ENCODE measurements around the gene INPP5D.
"Not testable (repeated sequence)": the region's sequence is repeated elsewhere in the genome, so short reads cannot be mapped to it uniquely, and the experiment has no call there.

INPP5D gene

DNA sequence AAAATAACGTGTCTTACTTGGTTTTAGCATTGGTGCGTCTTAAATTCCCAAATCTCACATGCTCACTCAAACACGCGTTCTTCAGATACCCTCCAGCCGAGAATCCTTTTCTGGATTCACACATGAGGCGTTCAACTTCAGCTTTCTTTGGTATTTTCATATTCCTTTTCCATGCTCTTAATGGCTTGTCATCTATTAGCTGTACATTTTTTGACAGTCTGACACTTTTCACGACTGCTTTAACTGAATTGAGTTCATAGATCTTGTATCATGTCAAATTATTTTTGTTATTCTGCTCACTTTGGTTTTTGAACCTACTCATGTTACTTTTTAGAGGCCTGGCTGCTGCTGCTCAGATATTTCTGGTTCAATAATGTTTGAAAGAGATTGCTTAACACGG lies 59.0 kb downstream of the INPP5D start:
- DNase-seq, result no peak

DNA sequence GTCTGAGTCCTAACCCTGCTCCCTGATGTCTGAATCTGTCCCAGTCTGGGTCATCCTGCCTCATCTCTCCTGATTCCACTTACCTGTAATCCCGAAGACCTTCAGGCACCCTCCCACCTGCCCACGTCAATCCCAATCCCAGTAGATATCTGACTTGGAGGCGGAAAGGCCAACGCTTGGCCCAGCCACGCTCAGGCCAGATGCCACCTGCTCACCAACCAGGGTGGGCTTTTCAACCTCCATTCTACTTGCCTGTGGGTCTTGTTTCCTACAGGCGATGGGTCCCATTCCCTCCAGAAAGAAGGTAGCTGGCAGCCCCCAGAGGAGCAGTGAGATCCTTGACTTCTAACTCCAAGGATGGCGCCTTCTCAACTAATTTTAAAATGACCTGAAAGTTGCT lies 59.7 kb downstream of the INPP5D start:
- no peak for DNase-seq

DNA sequence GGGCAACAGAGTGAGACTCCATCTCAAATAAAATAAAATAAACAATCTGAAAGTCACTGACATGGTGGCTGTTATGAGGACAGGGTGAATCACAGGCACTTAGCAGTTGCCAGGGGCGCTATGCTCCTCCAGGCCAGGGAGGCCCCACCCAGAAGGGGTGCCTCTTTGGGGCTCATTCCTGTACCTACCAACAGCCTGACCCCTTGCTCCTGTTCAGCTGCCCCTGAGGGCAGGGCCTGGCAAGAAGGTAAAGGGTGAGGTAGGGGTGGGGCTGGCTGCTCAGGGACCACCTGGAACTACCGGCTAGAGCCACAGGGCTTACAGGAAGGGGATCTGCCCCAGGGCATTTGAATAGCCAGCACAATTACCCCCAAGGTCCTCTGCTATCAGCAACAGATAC lies 60.3 kb downstream of the INPP5D start:
- no peak for DNase-seq

DNA sequence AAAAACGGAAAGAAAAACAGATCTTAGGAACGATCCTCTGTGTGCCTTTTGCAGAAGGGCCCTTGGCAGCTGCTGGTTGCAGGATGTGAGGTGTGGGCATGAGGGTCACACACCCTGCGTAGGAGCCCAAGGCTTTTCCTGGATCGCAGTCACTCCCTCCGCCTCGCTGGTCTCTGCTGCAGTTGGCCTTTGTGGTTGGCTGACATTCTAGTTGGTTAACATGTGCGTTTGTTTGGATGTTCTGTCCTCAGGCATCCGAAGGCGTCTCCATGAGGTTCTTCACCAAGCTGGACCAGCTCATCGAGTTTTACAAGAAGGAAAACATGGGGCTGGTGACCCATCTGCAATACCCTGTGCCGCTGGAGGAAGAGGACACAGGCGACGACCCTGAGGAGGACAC lies 61.7 kb downstream of the INPP5D start:
- DNase-seq, result no peak

DNA sequence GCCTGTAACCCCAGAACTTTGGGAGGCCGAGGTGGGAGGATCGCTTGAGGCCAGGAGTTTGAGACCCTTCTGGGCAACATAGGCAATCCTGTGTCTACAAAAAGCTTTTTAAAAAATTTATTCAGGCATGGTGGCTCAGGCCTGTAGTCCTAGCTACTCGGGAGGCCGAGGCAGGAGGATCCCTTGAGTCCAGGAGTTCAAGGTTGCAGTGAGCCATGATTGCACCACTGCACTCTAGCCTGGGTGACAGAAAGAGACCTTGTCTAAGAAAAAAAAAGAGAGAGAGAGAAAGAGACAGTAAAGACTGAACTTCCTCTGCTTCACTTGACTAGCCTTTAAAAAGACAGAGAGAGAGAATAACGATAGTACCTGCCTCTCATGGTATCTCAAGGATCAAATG lies 62.4 kb downstream of the INPP5D start:
- no peak for DNase-seq

DNA sequence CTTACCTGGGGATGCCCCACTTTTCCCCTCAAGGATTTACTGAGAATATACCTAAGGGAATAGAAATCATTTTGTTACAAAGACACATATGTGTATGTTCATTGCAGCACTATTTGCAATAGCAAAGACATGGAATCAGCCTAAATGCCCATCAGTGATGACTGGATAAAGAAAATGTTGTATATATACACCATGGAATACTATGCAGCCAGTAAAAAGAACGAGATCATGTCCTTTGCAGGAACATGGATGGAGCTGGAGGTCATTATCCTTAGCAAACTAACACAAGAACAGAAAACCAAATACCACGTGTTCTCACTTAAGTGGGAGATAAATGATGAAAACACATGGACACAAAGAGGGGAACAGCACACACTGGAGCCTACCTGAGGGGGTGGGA lies 63.4 kb downstream of the INPP5D start:
- DNase-seq, result not testable (repeated sequence)

DNA sequence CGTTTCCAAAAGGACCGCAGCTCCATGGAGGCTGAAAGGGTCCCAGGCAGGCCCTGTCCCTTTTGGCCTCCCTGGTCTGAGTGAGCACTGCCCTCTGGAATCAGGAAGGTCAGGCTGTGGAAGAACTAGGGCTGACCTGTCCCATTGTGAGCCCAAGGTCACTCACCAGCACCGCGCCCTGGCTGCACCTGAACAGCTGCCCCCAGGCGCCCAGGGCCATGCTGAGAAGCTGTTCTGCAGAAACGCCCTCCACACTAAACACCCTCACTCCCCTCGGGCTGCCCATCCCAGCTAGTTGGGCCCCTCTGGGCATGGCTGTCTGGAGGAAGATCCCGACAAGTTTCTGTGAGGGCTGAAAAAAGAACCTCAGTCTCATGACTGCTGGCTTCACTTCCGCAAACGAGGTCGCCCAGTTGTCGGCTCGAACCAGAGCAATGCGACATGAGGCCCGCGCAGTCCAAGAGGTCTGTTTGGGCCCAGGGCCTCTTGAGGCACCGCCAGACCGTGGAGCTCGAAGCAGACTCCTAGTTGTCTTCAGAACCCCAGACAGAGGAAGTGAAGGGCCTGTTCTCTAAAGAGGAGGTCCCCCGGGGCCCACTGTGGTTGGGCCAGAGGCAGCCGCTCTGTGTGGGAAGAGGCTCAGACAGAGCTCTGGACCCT lies 64.4 kb downstream of the INPP5D start:
- no peak for DNase-seq

DNA sequence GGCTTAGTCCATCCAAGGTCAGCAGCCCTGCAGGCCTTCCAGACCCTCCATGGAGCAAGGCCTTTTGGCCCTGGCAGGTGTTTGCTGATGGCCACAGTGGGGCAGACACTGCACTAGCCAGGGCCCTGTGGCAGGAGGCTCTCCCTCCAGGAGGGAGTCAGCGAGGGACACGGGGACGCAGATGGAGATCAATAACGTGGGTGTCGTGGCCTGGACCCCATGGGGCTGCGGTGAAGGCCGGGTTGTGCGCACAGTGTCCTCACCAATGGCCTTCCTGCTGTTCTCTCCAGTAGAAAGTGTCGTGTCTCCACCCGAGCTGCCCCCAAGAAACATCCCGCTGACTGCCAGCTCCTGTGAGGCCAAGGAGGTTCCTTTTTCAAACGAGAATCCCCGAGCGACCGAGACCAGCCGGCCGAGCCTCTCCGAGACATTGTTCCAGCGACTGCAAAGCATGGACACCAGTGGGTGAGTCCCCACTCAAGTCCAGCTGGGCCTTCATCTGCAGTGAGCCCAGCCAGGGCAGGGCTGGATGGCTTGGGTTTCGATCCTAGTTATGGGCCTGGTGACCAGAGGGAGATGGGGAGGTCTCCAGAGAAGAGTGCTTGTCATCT lies 65.4 kb downstream of the INPP5D start:
- no peak for DNase-seq

DNA sequence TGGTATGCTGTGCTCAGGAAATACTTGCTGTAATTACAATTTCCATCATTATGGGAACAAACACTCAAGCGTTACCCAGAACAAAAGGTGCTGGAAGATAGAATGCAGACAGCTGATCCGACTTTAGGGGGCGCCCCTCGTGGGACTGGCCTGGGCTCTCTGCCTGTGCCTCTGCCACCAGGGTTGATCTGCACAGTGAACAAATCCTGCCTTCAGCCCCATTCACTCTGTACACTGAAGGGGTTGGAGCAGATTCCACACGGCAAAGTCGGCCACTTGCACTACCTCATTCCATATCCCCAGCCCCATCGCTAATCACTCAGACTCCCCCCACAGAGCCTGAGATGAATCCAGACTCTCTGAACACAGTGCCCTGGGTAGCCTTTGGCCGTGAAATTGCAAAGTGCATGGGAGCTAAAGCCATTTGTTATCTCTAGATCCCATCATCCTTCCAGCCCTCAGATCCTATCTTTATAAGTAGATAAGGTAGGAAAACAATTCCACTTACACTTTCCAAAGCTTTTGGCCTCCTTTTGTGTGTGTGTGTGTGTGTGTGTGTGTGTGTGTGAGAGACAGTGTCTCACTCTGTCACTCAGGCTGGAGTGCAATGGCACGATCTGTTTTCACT lies 69.3 kb downstream of the INPP5D start:
- DNase-seq, result no peak

DNA sequence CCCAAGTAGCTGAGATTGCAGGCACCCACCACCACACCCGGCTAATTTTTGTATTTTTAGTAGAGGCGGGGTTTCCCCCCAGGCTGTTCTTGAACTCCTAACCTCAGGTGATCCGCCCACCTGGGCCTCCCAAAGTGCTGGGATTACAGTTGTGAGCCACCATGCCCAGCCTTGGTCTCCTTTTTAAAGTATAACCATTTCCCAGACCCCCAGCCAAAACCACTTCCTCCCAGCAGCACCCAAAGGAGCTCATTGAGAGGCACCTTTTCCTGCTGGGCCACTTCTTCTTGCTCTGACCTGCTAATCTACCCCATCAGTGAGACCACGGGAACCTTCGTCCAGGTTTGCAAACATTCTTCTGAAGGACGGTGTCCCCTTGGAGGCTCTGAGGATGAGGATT lies 69.9 kb downstream of the INPP5D start:
- no peak for DNase-seq

DNA sequence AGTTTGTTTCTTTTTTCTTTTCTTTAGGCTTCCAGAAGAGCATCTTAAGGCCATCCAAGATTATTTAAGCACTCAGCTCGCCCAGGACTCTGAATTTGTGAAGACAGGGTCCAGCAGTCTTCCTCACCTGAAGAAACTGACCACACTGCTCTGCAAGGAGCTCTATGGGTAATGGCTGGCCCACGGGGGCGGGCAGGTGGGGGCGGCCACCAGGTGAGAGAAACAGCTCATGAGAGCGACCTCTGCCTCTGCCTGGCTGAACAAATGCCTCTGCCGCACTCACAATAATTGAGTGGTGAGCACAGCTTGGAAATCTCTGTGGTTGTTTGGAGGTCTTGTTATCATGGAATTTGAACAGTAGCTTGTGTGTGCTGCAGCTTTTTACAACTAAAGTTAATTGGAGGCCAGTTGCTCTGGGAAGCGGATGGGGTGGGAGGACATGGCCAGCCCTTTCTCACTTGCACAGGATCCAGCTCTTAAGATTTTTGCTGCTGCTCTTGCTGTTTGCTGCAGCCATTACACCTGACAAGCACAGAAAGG lies 70.4 kb downstream of the INPP5D start:
- no peak for DNase-seq

DNA sequence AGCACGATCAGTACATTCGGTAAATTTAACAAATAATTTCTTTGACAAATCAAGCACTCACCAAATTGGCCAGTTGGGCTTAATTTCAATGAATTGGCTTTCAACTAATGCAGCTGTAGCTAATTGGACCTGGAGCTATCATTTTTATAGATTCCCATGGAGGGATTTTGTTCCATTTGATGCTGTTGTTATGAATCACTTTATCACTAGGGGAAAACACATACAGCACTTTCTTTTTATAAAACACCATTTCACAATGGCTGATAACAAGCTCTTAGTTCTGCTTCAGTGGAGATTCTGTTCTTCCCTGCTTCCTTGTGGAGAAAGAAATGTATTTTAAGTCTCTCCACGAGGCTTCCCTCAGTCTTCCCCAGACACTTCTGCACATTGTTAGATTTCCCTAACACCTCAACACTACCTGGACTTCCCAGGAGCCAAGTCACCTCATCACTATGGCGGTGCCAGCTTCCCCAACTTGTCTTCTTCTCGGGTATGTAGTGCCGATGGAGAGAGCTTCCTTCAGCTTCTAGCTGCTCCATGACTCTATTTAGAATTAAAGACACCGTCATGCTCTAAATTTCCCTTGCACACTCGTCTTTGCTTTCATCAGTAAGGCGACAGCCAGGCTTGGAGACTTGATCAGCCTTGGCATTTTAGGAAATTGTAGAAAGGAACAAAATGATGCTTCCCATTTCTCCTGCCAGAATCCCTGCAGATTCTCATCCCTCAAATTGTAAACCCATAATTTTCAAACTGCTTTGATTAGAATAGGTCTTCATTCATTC lies 72.0 kb downstream of the INPP5D start:
- DNase-seq, result no peak

DNA sequence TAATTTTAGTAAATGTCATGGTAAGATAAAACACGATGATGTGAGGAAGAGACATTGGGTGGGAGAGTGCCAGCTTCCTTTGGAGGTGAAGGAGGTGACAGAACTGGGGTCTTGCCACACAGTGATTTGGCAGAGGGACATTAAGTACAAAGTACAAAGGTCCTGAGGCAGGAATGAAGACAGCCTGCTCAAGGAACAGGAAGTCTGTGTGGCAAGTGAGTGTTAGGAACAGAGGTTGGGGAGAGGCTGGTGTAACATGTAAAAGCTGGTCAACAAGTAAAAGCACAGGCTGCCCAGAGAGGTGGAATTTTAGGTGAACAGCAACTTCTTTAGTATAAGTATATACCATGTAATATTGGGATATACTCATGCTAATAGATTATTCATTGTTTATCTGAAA lies 73.1 kb downstream of the INPP5D start:
- DNase-seq, result no peak

DNA sequence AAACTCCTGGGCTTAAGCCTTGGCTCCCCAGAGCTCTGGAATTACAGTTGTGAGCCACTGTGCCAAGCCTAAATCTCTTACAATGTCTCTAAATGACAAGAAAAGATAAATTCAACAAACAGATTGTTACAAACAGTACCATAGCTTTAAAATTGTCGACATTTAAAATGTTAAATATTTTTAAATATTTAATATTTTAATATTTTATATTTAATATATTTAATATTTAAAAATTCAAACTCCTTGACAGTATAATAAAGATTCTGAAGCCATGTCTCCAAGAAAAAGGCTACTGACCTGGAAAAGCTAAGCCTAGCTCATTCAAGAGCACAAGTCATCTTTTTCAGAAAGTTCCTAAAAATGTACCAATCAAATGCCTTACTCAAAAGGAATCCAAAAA lies 75.3 kb downstream of the INPP5D start:
- DNase-seq, result no peak

DNA sequence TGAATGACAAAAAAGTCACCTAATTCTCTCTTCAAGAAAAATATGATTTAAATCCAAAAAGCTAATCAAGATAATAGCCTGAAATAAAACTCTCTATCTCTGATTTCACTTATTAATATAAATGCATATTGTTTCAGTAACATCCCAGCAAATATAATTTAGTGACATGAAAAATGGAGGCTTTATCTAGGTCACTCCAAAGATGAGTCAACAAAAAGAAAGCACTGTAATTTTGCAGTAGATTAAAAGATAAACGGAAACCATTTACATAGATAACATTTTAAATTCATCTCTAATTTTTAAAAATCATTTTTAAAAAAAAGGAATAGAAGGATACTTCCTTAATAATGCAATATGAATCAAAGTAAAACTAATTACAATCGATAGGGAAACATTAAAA lies 76.9 kb downstream of the INPP5D start:
- no peak for DNase-seq

DNA sequence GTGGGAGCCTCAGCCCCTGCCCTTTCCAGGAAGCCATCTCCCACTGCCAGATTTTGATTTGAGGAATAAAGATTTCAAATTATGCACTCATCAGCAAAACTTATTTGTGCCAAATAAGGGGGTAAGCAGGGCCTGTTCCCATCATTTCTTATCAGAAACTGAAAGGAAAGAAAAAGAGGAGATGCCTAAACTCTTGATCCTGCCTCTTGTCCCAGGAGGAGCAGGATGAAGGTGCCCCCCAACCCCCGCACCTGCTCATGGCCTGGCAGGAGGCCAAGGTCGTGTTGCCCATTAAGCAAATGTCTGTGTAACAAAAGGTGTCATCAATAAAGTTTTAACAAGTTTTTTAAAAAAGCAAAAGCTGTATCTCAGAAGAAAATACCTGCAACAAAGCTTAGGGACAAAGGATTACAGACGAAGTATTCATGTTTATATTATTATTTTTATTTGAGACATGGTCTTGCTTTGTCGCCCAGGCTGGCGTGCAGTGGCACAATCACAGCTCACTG lies 80.0 kb downstream of the INPP5D start:
- no peak for DNase-seq

DNA sequence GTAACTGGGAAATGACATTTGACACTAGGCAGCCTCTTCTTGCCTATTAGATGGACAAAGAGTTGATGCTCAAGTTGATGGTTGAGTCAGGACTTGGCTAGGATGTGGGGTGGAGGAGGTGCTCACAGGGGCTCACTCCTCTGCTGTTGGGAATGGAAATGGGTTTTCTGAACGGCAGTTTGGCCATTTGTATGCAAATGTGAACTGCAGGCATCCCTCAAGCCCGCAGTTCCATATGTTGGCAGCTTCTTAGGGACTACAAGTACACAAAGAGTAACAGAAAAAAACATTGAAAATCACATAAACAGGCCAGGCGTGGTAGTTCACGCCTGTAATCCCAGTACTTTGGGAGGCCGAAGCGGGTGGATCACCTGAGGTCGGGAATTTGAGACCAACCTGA lies 80.8 kb downstream of the INPP5D start:
- DNase-seq, result no peak

DNA sequence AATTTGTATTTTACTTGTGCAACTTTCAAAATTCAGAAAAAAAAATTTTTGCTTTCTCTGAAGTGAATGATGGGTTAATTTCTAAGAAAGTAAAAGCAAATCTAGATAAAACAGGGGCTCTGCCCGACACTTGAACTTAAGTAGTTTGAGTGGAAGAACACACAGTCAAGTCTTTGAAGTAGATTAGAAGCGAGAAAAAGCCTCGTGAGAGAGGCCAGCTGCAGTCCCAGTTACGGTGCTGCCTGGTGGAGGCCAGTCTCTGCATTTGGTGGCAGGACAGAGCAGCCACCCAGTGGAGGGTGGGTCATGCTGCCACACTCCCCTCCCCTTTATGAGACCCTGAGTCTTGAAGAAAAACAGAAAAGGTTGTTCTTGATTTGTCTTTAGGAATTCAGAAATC lies 81.8 kb downstream of the INPP5D start:
- DNase-seq, result no peak

DNA sequence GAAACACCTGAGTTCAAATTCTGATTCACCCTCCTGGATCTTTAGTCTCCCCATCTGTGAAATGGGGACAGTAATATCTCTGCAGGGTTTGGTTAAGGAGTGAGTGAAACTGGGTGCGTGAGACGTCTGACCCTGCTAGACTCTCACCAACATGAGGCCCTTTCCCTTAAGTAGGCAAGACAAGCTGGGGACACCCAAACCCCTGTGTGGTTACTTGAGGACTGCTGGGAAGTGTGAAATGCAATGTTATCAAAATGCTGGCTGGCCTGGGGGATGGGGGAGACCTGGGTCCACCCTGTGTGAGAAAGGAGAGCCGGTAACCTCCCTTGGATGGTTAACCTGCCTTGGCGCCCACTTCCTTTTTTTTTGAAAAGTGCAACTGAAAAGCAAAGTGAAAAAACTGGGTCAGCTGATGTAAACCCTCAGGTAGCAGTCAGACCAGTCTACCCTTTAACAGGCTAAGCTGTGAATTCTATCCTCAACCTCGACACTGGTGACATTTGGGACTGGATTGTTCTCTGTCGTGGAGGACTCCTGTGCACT lies 82.3 kb downstream of the INPP5D start:
- DNase-seq, result no peak

DNA sequence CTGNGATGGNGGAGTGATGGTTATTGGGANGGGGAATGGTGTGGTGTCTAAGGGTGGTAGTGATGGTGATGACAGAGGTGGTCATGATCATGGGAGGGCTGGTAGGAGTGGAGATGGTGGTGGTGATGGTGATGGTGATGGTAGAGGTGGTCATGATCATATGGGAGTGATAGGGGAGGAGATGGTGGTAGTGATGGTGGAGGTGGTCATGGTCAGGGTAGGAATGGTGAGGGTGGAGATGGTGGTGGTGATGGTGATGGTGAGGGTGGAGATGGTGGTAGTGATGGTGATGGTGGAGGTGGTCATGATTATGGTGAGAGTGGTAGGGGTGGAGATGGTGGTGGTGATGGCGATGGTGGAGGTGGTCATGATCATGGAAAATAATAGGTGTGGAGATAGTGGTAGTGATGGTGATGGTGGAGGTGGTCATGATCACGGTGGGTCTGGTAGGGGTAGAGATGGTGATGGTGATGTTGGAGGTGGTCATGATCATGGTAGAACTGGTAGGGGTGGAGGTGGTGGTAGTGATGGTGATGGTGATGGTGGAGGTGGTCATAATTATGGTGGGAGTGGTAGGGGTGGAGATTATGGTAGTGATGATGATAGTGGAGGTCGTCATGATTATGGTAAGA lies 83.7 kb downstream of the INPP5D start:
- DNase-seq, result no peak

DNA sequence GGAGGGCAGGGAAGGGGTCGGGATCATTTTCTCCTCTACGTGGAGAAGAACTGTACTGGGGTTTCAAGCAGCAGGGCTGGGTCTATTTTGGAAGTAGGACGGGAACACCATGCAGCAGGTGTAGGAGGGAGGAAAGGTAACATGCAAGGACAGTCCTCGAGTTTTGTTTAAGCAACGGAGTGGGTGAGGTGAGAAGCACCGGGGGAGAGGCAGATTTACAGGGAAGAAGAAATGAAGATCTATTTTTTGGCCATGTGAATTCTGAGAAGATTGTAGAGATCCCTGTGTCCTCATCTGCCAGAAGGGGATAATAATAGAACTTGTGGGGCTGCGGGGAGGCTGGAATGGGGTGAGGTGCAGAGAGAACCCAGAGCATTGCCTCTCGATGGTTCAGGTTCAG lies 85.6 kb downstream of the INPP5D start:
- DNase-seq, result no peak

DNA sequence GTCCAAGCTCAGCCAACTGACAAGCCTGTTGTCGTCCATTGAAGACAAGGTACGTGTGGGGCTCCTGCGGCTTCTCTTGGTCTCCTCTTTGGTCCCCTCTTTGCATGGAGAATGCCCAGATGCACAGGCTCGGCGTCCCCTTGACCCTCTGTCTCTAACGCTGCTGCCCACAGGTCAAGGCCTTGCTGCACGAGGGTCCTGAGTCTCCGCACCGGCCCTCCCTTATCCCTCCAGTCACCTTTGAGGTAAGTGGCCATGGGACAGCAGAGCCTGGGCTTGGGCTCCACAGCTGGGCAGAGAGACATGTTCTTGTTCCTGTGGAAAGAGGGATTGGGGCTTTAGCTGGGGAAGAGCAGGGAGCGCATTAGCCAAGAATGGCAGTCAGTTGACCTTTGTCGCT lies 86.1 kb downstream of the INPP5D start:
- DNase-seq, result no peak
